Mesenchymal stem cell (in vitro differentiated cells and primary cell): ENCODE results near the gene PHRF1.

ENCODE experiments used
- DNase-seq: peaks from one replicate; pipeline ENCODE4 v3.0.0-alpha.2; 2013
- H2AFZ ChIP-seq: one replicate; pipeline ENCODE4 v1.6.1; 2013; ENCODE audit warnings: low read depth, mild to moderate bottlenecking, control low read depth, inconsistent platforms, low read length, moderate library complexity
- H2AK5ac ChIP-seq: 2 replicates; pipeline ENCODE4 v1.6.1; 2013; ENCODE audit warnings: low read length, moderate library complexity, mild to moderate bottlenecking, inconsistent platforms; ENCODE audit not compliant: severe bottlenecking
- H2BK120ac ChIP-seq: one replicate; pipeline ENCODE4 v1.6.1; 2013; ENCODE audit warnings: low read depth, mild to moderate bottlenecking, inconsistent platforms, low read length, moderate library complexity
- H2BK12ac ChIP-seq, 2 experiments: one replicate each; pipeline ENCODE4 v1.6.1; 2013; ENCODE audit warnings: inconsistent platforms in 2 of 2, low read length in 2 of 2, mild to moderate bottlenecking in 2 of 2, moderate library complexity in 2 of 2, control low read depth in 1 of 2
- H2BK15ac ChIP-seq: one replicate; pipeline ENCODE4 v1.6.1; 2013; ENCODE audit warnings: mild to moderate bottlenecking, low read depth, inconsistent platforms; ENCODE audit not compliant: poor library complexity, severe bottlenecking
- H2BK5ac ChIP-seq: 2 replicates; pipeline ENCODE4 v1.6.1; 2013; ENCODE audit warnings: low read depth, mild to moderate bottlenecking, low read length, control low read depth, inconsistent platforms; ENCODE audit not compliant: poor library complexity, severe bottlenecking
- H3K14ac ChIP-seq, 2 experiments: one replicate each; pipeline ENCODE4 v1.6.1; 2013; ENCODE audit warnings: inconsistent platforms in 2 of 2, low read length in 2 of 2, control low read depth in 1 of 2, mild to moderate bottlenecking in 1 of 2, moderate library complexity in 1 of 2
- H3K18ac ChIP-seq, 2 experiments: one replicate each; pipeline ENCODE4 v1.6.1; 2013; ENCODE audit warnings: inconsistent platforms in 2 of 2, low read length in 2 of 2, control low read depth in 1 of 2, low read depth in 1 of 2, mild to moderate bottlenecking in 1 of 2
- H3K23ac ChIP-seq, 2 experiments: one replicate each; pipeline ENCODE4 v1.6.1; 2013; ENCODE audit warnings: inconsistent platforms in 2 of 2, low read length in 2 of 2, mild to moderate bottlenecking in 2 of 2, moderate library complexity in 2 of 2, control low read depth in 1 of 2
- H3K27ac ChIP-seq: 2 replicates; pipeline ENCODE4 v1.5.1; 2013; ENCODE audit warnings: mild to moderate bottlenecking, moderate library complexity, low read length, control low read depth, inconsistent platforms; ENCODE audit not compliant: poor library complexity, severe bottlenecking
- H3K27me3 ChIP-seq, 2 experiments: 2 replicates each; pipeline versions ENCODE4 v1.6.1 to v1.7.0; 2013; ENCODE audit warnings: low read length in 2 of 2, mild to moderate bottlenecking in 2 of 2, moderate library complexity in 2 of 2, control low read depth in 1 of 2, inconsistent platforms in 1 of 2; ENCODE audit not compliant: control insufficient read depth in 1 of 2, insufficient read depth in 1 of 2
- H3K36me3 ChIP-seq, 2 experiments: 2 replicates each; pipeline versions ENCODE4 v1.6.1 to v1.7.0; 2013; ENCODE audit warnings: low read length in 2 of 2, control low read depth in 1 of 2, inconsistent platforms in 1 of 2, low read depth in 1 of 2, mild to moderate bottlenecking in 1 of 2; ENCODE audit not compliant: insufficient read depth in 2 of 2, control insufficient read depth in 1 of 2
- H3K4ac ChIP-seq, 2 experiments: one replicate each; pipeline ENCODE4 v1.6.1; 2013; ENCODE audit warnings: inconsistent platforms in 2 of 2, low read length in 2 of 2, mild to moderate bottlenecking in 2 of 2, moderate library complexity in 2 of 2, control low read depth in 1 of 2, low read depth in 1 of 2
- H3K4me1 ChIP-seq: 2 replicates; pipeline ENCODE4 v1.6.1; 2013; ENCODE audit warnings: low read depth, low read length, control low read depth; ENCODE audit not compliant: control insufficient read depth, insufficient read depth
- H3K4me2 ChIP-seq: 2 replicates; pipeline ENCODE4 v1.6.1; 2013; ENCODE audit warnings: low read length, mild to moderate bottlenecking, inconsistent platforms; ENCODE audit not compliant: poor library complexity, severe bottlenecking
- H3K4me3 ChIP-seq, 2 experiments: 2 replicates each; pipeline versions ENCODE4 v1.5.1 to v1.7.0; 2013; ENCODE audit warnings: low read length in 2 of 2, mild to moderate bottlenecking in 2 of 2, control low read depth in 1 of 2, low read depth in 1 of 2; ENCODE audit not compliant: insufficient read depth in 1 of 2
- H3K79me1 ChIP-seq: replicated peaks from 2 replicates; pipeline ENCODE4 v1.6.1; 2013; ENCODE audit warnings: mild to moderate bottlenecking, control low read depth, low read length, inconsistent platforms; ENCODE audit not compliant: poor library complexity, severe bottlenecking
- H3K9ac ChIP-seq: 2 replicates; pipeline ENCODE4 v1.7.0; 2013; ENCODE audit warnings: mild to moderate bottlenecking, low read length, moderate library complexity
- H3K9me3 ChIP-seq: 2 replicates; pipeline ENCODE4 v1.7.0; 2013; ENCODE audit warnings: mild to moderate bottlenecking, low read length; ENCODE audit not compliant: control insufficient read depth
- H4K8ac ChIP-seq: one replicate; pipeline ENCODE4 v1.6.1; 2013; ENCODE audit warnings: inconsistent platforms, mild to moderate bottlenecking, low read length, moderate library complexity
- H4K91ac ChIP-seq: one replicate; pipeline ENCODE4 v1.6.1; 2013; ENCODE audit warnings: mild to moderate bottlenecking, low read length, inconsistent platforms
- WGBS: methylation state at CpG from one replicate; pipeline ENCODE4 v1.1.7; 2013; ENCODE audit warnings: mixed read lengths; 5-methylcytosine and 5-hydroxymethylcytosine counted together

The PHRF1 gene

GRCh38 chr11:562046-562645, 14.1 kb upstream of the PHRF1 start:
- no peak overlapping the region for H3K23ac ChIP-seq
- H2AK5ac ChIP-seq = peak overlapping the region; percentile 85
- peak overlapping the region in 1 of 2 experiments; percentile 87 for H3K4me3 ChIP-seq
- H3K9me3 ChIP-seq = no peaks in the 10 kb centered on the region
- no peak overlapping the region for H3K14ac ChIP-seq
- H3K4me2 ChIP-seq = peak overlapping the region; percentile 70
- no peak overlapping the region for H4K91ac ChIP-seq
- H3K4me1 ChIP-seq = peaks cover 45% of the 10 kb centered on the region
- H2BK120ac ChIP-seq = no peak overlapping the region
- no peak overlapping the region for H4K8ac ChIP-seq
- H2BK12ac ChIP-seq = no peak overlapping the region
- DNase-seq = no peak
- H2BK5ac ChIP-seq = no peak overlapping the region
- H3K27me3 ChIP-seq = peaks cover 3 to 56% of the 10 kb centered on the region in 2 experiments
- 96% methylated on average over 29 of the region's 29 CpGs for WGBS
- no peak overlapping the region for H3K4ac ChIP-seq
- H2BK15ac ChIP-seq = no peak overlapping the region
- H3K9ac ChIP-seq = no peak overlapping the region
- H3K27ac ChIP-seq = no peak overlapping the region
- peaks cover 0 to 38% of the 10 kb centered on the region in 2 experiments for H3K36me3 ChIP-seq
- H2AFZ ChIP-seq = no peak overlapping the region
- no peak overlapping the region for H3K18ac ChIP-seq
- H3K79me1 ChIP-seq = peaks cover 22% of the 10 kb centered on the region

GRCh38 chr11:563066-563811, 13.0 kb upstream of the PHRF1 start:
- no peak overlapping the region for H4K8ac ChIP-seq
- no peak overlapping the region for H2BK12ac ChIP-seq
- H2BK120ac ChIP-seq = no peak overlapping the region
- H3K4me3 ChIP-seq = no peak overlapping the region
- H2BK15ac ChIP-seq = no peak overlapping the region
- H3K4me1 ChIP-seq = peaks cover 54% of the 10 kb centered on the region
- H3K27ac ChIP-seq = no peak overlapping the region
- no peak for DNase-seq
- H3K79me1 ChIP-seq = peaks cover 28% of the 10 kb centered on the region
- no peaks in the 10 kb centered on the region for H3K9me3 ChIP-seq
- H3K4me2 ChIP-seq = no peak overlapping the region
- H2AK5ac ChIP-seq = no peak overlapping the region
- H3K27me3 ChIP-seq = peaks cover 0 to 45% of the 10 kb centered on the region in 2 experiments
- no peak overlapping the region for H3K18ac ChIP-seq
- H3K4ac ChIP-seq = no peak overlapping the region
- H3K36me3 ChIP-seq = peaks cover 0 to 42% of the 10 kb centered on the region in 2 experiments
- H2BK5ac ChIP-seq = no peak overlapping the region
- H2AFZ ChIP-seq = no peak overlapping the region
- no peak overlapping the region for H3K14ac ChIP-seq
- no peak overlapping the region for H3K9ac ChIP-seq
- no peak overlapping the region for H3K23ac ChIP-seq
- H4K91ac ChIP-seq = peak overlapping the region; percentile 53
- WGBS = 92% methylated on average over 18 of the region's 18 CpGs

- no peak for DNase-seq
- Histone ChIP-seq H2AK5ac (peak overlapping the region; percentile 49), H3K4ac (no peak overlapping the region), H3K36me3 (peaks cover 0 to 42% of the 10 kb centered on the region in 2 experiments), H3K9me3 (no peaks in the 10 kb centered on the region), H2BK5ac (no peak overlapping the region), H4K91ac (no peak overlapping the region), H3K9ac (no peak overlapping the region), H4K8ac (no peak overlapping the region), H3K18ac (no peak overlapping the region), H3K27me3 (peaks cover 0 to 38% of the 10 kb centered on the region in 2 experiments), H3K4me3 (no peak overlapping the region), H2BK120ac (no peak overlapping the region), H2AFZ (no peak overlapping the region), H3K14ac (no peak overlapping the region), H3K23ac (no peak overlapping the region), H2BK15ac (no peak overlapping the region), H3K79me1 (peaks cover 29% of the 10 kb centered on the region), H3K4me1 (peaks cover 54% of the 10 kb centered on the region), H3K4me2 (no peak overlapping the region), H2BK12ac (no peak overlapping the region), H3K27ac (no peak overlapping the region)
- 94% methylated on average over 12 of the region's 12 CpGs for WGBS
These were observed 12.3 kb upstream of the PHRF1 start for GRCh38 chr11:563812-564578.
